ENCODE data around the gene CLPSL2.

Gene CLPSL2

DNA sequence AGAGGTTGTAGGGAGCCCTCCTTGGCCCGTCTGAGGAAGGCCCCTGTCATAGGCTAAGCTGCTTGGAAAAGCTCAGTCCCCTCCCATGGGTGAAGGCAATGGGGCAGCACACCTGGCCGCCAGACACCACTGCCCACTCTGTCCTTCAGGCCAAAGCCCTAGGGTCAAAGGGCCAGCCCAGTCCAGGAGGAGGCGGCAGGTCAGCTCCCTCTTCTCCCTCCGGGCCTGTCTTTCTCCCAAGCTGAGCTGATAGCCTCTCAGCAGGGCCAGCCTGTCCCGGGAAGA lies 5.1 kb upstream of the CLPSL2 start:
- Histone ChIP-seq H4K20me1 (ENCODE audit: insufficient read depth, low read length) (no peaks in the 10 kb centered on the region), H3K4me2 (ENCODE audit: low read depth, low read length) (no peak overlapping the region), H3K4me3 (ENCODE audit: low read length) (no peak overlapping the region), H3K9me2 (replicated peaks; ENCODE audit: insufficient read depth, low read length) (no peaks in the 10 kb centered on the region), H3K9ac (ENCODE audit: low read length) (no peak overlapping the region), H3F3A (ENCODE audit: insufficient read depth, low read length) (no peaks in the 10 kb centered on the region), H3K9me3 (replicated peaks; ENCODE audit: insufficient read depth, low read length) (no peaks in the 10 kb centered on the region), H3K27ac (ENCODE audit: low read length) (no peak overlapping the region), H3K27me3 (replicated peaks; ENCODE audit: insufficient read depth, low read length) (peaks cover 8% of the 10 kb centered on the region), H3K36me3 (replicated peaks; ENCODE audit: insufficient read depth, low read length) (no peaks in the 10 kb centered on the region), H3K4me1 (ENCODE audit: low read length) (no peaks in the 10 kb centered on the region), H2AFZ (ENCODE audit: low read length) (no peak overlapping the region), H3K79me2 (ENCODE audit: low read length) (no peaks in the 10 kb centered on the region)
- no peak for DNase-seq
- TF ChIP-seq EZH2phosphoT487 (IDR thresholded peaks at IDR 0.05; ENCODE audit: low read length) = no peak
- no peak for TF ChIP-seq EZH2 (optimal IDR thresholded peaks at IDR 0.05; ENCODE audit: low read depth, low read length)
- TF ChIP-seq, protein P1, sequence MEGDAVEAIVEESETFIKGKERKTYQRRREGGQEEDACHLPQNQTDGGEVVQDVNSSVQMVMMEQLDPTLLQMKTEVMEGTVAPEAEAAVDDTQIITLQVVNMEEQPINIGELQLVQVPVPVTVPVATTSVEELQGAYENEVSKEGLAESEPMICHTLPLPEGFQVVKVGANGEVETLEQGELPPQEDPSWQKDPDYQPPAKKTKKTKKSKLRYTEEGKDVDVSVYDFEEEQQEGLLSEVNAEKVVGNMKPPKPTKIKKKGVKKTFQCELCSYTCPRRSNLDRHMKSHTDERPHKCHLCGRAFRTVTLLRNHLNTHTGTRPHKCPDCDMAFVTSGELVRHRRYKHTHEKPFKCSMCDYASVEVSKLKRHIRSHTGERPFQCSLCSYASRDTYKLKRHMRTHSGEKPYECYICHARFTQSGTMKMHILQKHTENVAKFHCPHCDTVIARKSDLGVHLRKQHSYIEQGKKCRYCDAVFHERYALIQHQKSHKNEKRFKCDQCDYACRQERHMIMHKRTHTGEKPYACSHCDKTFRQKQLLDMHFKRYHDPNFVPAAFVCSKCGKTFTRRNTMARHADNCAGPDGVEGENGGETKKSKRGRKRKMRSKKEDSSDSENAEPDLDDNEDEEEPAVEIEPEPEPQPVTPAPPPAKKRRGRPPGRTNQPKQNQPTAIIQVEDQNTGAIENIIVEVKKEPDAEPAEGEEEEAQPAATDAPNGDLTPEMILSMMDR (IDR thresholded peaks at IDR 0.05; ENCODE audit: low read length) = no peak

DNA sequence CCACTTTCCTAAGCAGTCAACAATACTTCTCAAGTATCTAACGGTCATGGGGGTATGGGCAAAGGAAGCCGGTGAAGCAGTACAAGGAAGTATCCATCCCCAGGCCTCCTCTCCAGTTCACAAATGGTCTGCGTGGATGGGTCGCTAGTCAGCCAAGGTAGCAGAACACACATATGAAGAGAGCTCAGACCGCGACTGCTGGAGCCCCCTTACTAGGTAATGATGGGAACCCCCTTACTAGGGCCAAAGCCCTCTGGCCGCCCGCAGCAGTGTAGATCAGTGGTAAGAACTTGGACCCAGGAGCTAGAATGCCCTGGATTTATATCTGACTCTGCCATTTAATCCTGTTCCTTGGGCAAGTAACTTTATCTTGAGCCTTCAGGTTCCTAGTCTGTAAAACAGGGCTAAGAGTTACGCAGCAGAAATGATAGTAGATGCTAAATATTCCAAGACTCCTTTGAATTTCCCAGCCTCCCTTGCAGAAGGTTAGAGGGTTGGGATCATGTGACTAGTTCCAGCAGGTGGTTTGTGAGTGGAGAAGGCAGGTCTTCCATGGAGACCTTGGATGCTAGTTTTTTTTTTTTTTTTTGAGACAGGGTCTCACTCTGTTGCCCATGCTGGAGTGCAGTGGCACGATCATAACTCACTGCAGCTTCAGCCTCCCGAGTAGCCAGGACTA lies 2.1 kb upstream of the CLPSL2 start:
- H3K36me3 ChIP-seq (replicated peaks; ENCODE audit: insufficient read depth, low read length) = no peaks in the 10 kb centered on the region
- H3K4me3 ChIP-seq (ENCODE audit: low read length) = no peak overlapping the region
- no peak overlapping the region for H2AFZ ChIP-seq (ENCODE audit: low read length)
- TF ChIP-seq EZH2 (optimal IDR thresholded peaks at IDR 0.05; ENCODE audit: low read depth, low read length) (no peak), EZH2phosphoT487 (IDR thresholded peaks at IDR 0.05; ENCODE audit: low read length) (no peak)
- TF ChIP-seq, protein P1 (IDR thresholded peaks at IDR 0.05; ENCODE audit: low read length) = no peak
- no peak overlapping the region for H3K9ac ChIP-seq (ENCODE audit: low read length)
- no peak overlapping the region for H3K4me2 ChIP-seq (ENCODE audit: low read depth, low read length)
- no peaks in the 10 kb centered on the region for H4K20me1 ChIP-seq (ENCODE audit: insufficient read depth, low read length)
- H3K27ac ChIP-seq (ENCODE audit: low read length) = no peak overlapping the region
- H3K9me3 ChIP-seq (replicated peaks; ENCODE audit: insufficient read depth, low read length) = no peaks in the 10 kb centered on the region
- H3F3A ChIP-seq (ENCODE audit: insufficient read depth, low read length) = no peaks in the 10 kb centered on the region
- no peaks in the 10 kb centered on the region for H3K79me2 ChIP-seq (ENCODE audit: low read length)
- no peaks in the 10 kb centered on the region for H3K4me1 ChIP-seq (ENCODE audit: low read length)
- no peaks in the 10 kb centered on the region for H3K9me2 ChIP-seq (replicated peaks; ENCODE audit: insufficient read depth, low read length)
- no peak for DNase-seq
- peaks cover 10% of the 10 kb centered on the region for H3K27me3 ChIP-seq (replicated peaks; ENCODE audit: insufficient read depth, low read length)

DNA sequence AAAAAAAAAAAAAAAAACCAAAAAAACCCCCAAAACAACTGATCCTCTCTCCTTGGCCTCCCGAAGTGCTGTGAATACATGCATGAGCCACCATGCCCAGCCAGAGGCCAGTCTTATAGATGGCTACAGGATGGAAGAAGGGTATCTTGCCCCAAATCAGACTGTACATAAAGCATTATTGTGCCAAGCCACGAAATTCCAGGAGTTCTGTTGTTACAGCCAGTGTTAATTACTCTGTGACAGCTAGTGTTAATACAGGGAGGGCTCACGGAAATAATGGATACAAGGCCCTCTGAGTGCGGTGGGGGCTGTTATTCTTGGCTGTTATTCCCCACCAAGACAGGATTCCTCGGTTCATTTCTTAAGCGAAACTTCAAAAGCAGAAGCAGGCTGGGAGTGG lies 1.4 kb upstream of the CLPSL2 start:
- no peak overlapping the region for H3K4me2 ChIP-seq (ENCODE audit: low read depth, low read length)
- no peaks in the 10 kb centered on the region for H3K9me2 ChIP-seq (replicated peaks; ENCODE audit: insufficient read depth, low read length)
- H3K79me2 ChIP-seq (ENCODE audit: low read length) = no peaks in the 10 kb centered on the region
- no peak overlapping the region for H3K4me3 ChIP-seq (ENCODE audit: low read length)
- H3K27ac ChIP-seq (ENCODE audit: low read length) = no peak overlapping the region
- no peaks in the 10 kb centered on the region for H4K20me1 ChIP-seq (ENCODE audit: insufficient read depth, low read length)
- no peak for TF ChIP-seq EZH2 (optimal IDR thresholded peaks at IDR 0.05; ENCODE audit: low read depth, low read length)
- TF ChIP-seq, protein P1 (IDR thresholded peaks at IDR 0.05; ENCODE audit: low read length) = no peak
- no peak for TF ChIP-seq EZH2phosphoT487 (IDR thresholded peaks at IDR 0.05; ENCODE audit: low read length)
- no peaks in the 10 kb centered on the region for H3K4me1 ChIP-seq (ENCODE audit: low read length)
- H3K27me3 ChIP-seq (replicated peaks; ENCODE audit: insufficient read depth, low read length) = peaks cover 10% of the 10 kb centered on the region
- no peaks in the 10 kb centered on the region for H3K9me3 ChIP-seq (replicated peaks; ENCODE audit: insufficient read depth, low read length)
- no peaks in the 10 kb centered on the region for H3F3A ChIP-seq (ENCODE audit: insufficient read depth, low read length)
- no peak for DNase-seq
- no peak overlapping the region for H2AFZ ChIP-seq (ENCODE audit: low read length)
- H3K9ac ChIP-seq (ENCODE audit: low read length) = no peak overlapping the region
- no peaks in the 10 kb centered on the region for H3K36me3 ChIP-seq (replicated peaks; ENCODE audit: insufficient read depth, low read length)

Measured in MM.1S (cell line).